ENCODE data around the gene WDFY2.

DNA sequence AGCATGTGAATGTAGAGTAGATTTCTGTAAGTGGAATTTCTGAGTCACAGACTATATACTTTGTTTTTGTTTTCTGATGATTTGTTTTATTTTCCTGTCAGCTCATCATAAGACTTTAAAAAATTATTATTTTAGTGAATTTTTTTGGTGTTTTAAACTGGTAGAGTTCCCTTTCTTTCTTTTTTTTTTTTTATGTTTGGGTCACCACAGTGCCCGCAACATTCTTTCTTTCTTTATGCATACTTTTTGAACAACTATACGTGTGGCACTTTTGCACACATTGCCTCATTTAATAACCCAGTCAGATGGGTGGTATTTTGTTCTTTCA, 46.0 kb downstream of the WDFY2 start:
- no peak for TF ChIP-seq POLR2A (IDR thresholded peaks at IDR 0.05)
- TF ChIP-seq, protein P1, sequence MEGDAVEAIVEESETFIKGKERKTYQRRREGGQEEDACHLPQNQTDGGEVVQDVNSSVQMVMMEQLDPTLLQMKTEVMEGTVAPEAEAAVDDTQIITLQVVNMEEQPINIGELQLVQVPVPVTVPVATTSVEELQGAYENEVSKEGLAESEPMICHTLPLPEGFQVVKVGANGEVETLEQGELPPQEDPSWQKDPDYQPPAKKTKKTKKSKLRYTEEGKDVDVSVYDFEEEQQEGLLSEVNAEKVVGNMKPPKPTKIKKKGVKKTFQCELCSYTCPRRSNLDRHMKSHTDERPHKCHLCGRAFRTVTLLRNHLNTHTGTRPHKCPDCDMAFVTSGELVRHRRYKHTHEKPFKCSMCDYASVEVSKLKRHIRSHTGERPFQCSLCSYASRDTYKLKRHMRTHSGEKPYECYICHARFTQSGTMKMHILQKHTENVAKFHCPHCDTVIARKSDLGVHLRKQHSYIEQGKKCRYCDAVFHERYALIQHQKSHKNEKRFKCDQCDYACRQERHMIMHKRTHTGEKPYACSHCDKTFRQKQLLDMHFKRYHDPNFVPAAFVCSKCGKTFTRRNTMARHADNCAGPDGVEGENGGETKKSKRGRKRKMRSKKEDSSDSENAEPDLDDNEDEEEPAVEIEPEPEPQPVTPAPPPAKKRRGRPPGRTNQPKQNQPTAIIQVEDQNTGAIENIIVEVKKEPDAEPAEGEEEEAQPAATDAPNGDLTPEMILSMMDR (IDR thresholded peaks at IDR 0.05): no peak
